Measurements from ENCODE around the gene DHRS3.
"Not testable (repeated sequence)": the region's sequence is repeated elsewhere in the genome, so short reads cannot be mapped to it uniquely, and the experiment has no call there.

GRCh38 chr1:12657885-12658512 lies 40.0 kb upstream of the DHRS3 start:
- TF ChIP-seq, protein P1, sequence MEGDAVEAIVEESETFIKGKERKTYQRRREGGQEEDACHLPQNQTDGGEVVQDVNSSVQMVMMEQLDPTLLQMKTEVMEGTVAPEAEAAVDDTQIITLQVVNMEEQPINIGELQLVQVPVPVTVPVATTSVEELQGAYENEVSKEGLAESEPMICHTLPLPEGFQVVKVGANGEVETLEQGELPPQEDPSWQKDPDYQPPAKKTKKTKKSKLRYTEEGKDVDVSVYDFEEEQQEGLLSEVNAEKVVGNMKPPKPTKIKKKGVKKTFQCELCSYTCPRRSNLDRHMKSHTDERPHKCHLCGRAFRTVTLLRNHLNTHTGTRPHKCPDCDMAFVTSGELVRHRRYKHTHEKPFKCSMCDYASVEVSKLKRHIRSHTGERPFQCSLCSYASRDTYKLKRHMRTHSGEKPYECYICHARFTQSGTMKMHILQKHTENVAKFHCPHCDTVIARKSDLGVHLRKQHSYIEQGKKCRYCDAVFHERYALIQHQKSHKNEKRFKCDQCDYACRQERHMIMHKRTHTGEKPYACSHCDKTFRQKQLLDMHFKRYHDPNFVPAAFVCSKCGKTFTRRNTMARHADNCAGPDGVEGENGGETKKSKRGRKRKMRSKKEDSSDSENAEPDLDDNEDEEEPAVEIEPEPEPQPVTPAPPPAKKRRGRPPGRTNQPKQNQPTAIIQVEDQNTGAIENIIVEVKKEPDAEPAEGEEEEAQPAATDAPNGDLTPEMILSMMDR (IDR thresholded peaks at IDR 0.05) = not testable (repeated sequence)
- not testable (repeated sequence) for TF ChIP-seq EP300 (IDR thresholded peaks at IDR 0.05)
